Keratinocyte (primary cell): ENCODE data around the gene SAMD5.

Experiments used
- EZH2 ChIP-seq: IDR thresholded peaks from one replicate; pipeline ENCODE4 v1.6.1; 2012; ENCODE audit warnings: inconsistent platforms, mild to moderate bottlenecking, low read length, moderate library complexity
- TF ChIP-seq, protein P1 (sequence below), 3 experiments: IDR thresholded peaks in 1 of 3; conservative IDR thresholded peaks in 1 of 3; optimal IDR thresholded peaks in 1 of 3; 2 replicates in 2 of 3; 3 replicates in 1 of 3; pipeline versions ENCODE3 to v1.5.1; 2011; ENCODE audit warnings: low read length in 3 of 3, mild to moderate bottlenecking in 3 of 3, moderate library complexity in 2 of 3, control low read depth in 1 of 3, inconsistent platforms in 1 of 3; ENCODE audit not compliant: insufficient read depth in 2 of 3; ENCODE audit errors: extremely low read depth in 1 of 3

DNA sequence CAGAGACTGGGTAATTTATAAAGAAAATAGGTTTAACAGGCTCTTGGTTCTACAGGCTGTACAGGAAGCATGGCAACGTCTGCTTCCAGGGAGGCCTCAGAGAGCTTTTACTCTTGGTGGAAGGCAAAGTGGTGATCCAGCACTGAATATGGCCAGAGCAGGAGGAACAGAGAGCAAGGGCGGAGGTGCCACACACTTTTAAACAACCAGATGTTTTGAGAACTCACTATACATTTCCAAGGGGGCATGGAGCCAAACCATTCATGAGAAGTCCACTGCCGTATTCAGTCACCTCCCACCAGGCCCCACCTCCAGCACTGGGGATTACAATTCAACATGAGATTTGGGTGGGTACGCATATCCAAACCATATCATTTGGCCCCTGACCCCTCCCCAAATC is 18.7 kb downstream of the SAMD5 start:
- TF ChIP-seq, protein P1, sequence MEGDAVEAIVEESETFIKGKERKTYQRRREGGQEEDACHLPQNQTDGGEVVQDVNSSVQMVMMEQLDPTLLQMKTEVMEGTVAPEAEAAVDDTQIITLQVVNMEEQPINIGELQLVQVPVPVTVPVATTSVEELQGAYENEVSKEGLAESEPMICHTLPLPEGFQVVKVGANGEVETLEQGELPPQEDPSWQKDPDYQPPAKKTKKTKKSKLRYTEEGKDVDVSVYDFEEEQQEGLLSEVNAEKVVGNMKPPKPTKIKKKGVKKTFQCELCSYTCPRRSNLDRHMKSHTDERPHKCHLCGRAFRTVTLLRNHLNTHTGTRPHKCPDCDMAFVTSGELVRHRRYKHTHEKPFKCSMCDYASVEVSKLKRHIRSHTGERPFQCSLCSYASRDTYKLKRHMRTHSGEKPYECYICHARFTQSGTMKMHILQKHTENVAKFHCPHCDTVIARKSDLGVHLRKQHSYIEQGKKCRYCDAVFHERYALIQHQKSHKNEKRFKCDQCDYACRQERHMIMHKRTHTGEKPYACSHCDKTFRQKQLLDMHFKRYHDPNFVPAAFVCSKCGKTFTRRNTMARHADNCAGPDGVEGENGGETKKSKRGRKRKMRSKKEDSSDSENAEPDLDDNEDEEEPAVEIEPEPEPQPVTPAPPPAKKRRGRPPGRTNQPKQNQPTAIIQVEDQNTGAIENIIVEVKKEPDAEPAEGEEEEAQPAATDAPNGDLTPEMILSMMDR (optimal IDR thresholded peaks at IDR 0.05 in 1 of 3, IDR thresholded peaks at IDR 0.05 in 1 of 3, conservative IDR thresholded peaks at IDR 0.05 in 1 of 3; ENCODE audit: extremely low read depth in 1 of 3, insufficient read depth in 2 of 3, low read length in 3 of 3), result no peak
- TF ChIP-seq EZH2, result no peak
